Heart right ventricle (tissue), 16 donors: ENCODE results near the gene DNAH8. TPM values are rescaled to one million over a fixed set of nuclear protein-coding genes. Genes with fewer than 3 reads are reported as not detected.

Source experiments
- ATAC-seq, 8 donors: fragments of 200-7000 bp; cut with Tn5 transposase; one replicate each; pipeline ENCODE4 v1.9.1; 2020; ENCODE audit warnings: mild to moderate bottlenecking in 8 of 8, moderate library complexity in 8 of 8, moderate number of reproducible peaks in 1 of 8
- DNase-seq, 2 donors: peaks; one replicate each; pipeline ENCODE4 v3.0.0-alpha.2; 2020
- H3K27ac ChIP-seq, 10 donors: fragments of 200-600 bp; sonication (generic) in 2 of 10; one replicate each; pipeline versions ENCODE4 v1.5.0 to v1.8.0; 2020 to 2022; ENCODE audit warnings: mild to moderate bottlenecking in 3 of 10
- H3K27me3 ChIP-seq, 7 donors: fragments of 200-600 bp; one replicate each; pipeline ENCODE4 v1.8.0; 2021 to 2022; ENCODE audit warnings: mild to moderate bottlenecking in 2 of 7
- H3K36me3 ChIP-seq, 9 donors: fragments of 200-600 bp; sonication (generic) in 1 of 9; one replicate each; pipeline versions ENCODE4 v1.5.0 to v1.8.0; 2020 to 2022; ENCODE audit warnings: mild to moderate bottlenecking in 2 of 9
- H3K4me1 ChIP-seq, 9 donors: fragments of 200-600 bp; sonication (generic) in 1 of 9; one replicate each; pipeline versions ENCODE4 v1.5.0 to v1.8.0; 2020 to 2022; ENCODE audit warnings: mild to moderate bottlenecking in 4 of 9
- H3K4me3 ChIP-seq, 10 donors: fragments of 200-600 bp; sonication (generic) in 2 of 10; one replicate each; pipeline versions ENCODE4 v1.5.0 to v1.8.0; 2020 to 2022; ENCODE audit warnings: mild to moderate bottlenecking in 7 of 10, moderate library complexity in 2 of 10
- H3K9me3 ChIP-seq, 11 donors: fragments of 200-600 bp in 10 of 11; sonication (generic) in 2 of 11; one replicate each; pipeline versions ENCODE4 v1.5.0 to v1.8.0; 2013 to 2022; ENCODE audit warnings: mild to moderate bottlenecking in 2 of 11, control low read depth in 1 of 11, moderate library complexity in 1 of 11
- WGBS, 2 donors: extraction: QIAGEN DNeasy Blood & Tissue Kit; methylation state at CpG; one replicate each; pipeline ENCODE4 v1.1.7; 2013; ENCODE audit warnings: inconsistent platforms in 1 of 2; 5-methylcytosine and 5-hydroxymethylcytosine counted together
- intact Hi-C, 10 donors: fragments of 100-400 bp; cut with DNase I; formaldehyde crosslinking; loops; one replicate each; pipeline versions ENCODE4 v1.11.1 to v1.14.2; 2022
- polyA plus RNA-seq, 2 donors: library from polyadenylated mRNA; stranded (reverse); fragments of 200-250 nt; gene quantifications; one replicate each; pipeline ENCODE4 v1.2.3, GENCODE V29; 2013
- total RNA-seq, 10 donors: library from RNA; stranded (reverse); fragmentation: NEBNext Ultra II Directional in 3 of 10; extraction: Animal tissue kit (Norgen Biotek cat#: 25700) in 3 of 10; gene quantifications; one replicate each; pipeline versions ENCODE4 v1.2.1 to v1.2.4, GENCODE V29; 2021 to 2023
- TF ChIP-seq, protein P1 (sequence below), 9 donors: fragments of 200-600 bp; sonication (generic) in 2 of 9; IDR thresholded peaks; one replicate each; pipeline versions ENCODE4 v1.5.0 to v1.8.0; 2021 to 2022; ENCODE audit warnings: antibody characterized with exemption in 9 of 9, mild to moderate bottlenecking in 5 of 9, moderate library complexity in 1 of 9
- donor health status: Arrhythmogenic right ventricular cardiomyopathy.
- donor health status: ischemic (EF 13 %, LVEDD 7.1; RV severe dilation, severe dysfunction).
- donor health status: healthy with polysubstance abuse.
- donor health status: DM: no; HTN: yes; CAD: no.
- donor health status: DM: no; HTN: no; CAD: no.
- donor health status: ischemic (EF 25% LVEDD 6.9; RV normal size, moderate dysfunction).
- donor health status: ischemic (EF 25% LVEDD 5.7; RV mildly dilated, moderate dysfunction).
- donor health status: healthy.
- donor health status: DM: yes; HTN: yes; CAD: no.
- donor health status: Ischemic cardiomyopathy.
- donor health status: ischemic (EF 35%, LVEDD 5.7; RV mildly dilated, moderate dysfunction).
- donor health status: nonischemic (EF 11% LVEDD 7.7; RV severe dilation, severe dysfunction).
- donor health status: DM: yes; HTN: yes; CAD: no.
- donor health status: PGD.
- donor health status: ischemic (EF 29% LVEDD 5.4; RV normal size, mild dysfunction).
- donor health status: nonischemic (EF 23%, LVEDD 6.1; RV moderate dilation, normal function).

DNAH8 gene
- total and polyA plus RNA-seq, 12 donors, result 0.02 to 0.09 (median 0.03) TPM; not detected in 8

- intact Hi-C loops, result loop anchor here in 1 of 10 donors (5.0 kb wide), 1 partner anchor 338 kb away; no protein-coding TSS in a partner anchor
- H3K4me1 ChIP-seq, result no peaks in the 10 kb centered on the region
- DNase-seq (no peak), ATAC-seq (no peak)
- TF ChIP-seq, protein P1, sequence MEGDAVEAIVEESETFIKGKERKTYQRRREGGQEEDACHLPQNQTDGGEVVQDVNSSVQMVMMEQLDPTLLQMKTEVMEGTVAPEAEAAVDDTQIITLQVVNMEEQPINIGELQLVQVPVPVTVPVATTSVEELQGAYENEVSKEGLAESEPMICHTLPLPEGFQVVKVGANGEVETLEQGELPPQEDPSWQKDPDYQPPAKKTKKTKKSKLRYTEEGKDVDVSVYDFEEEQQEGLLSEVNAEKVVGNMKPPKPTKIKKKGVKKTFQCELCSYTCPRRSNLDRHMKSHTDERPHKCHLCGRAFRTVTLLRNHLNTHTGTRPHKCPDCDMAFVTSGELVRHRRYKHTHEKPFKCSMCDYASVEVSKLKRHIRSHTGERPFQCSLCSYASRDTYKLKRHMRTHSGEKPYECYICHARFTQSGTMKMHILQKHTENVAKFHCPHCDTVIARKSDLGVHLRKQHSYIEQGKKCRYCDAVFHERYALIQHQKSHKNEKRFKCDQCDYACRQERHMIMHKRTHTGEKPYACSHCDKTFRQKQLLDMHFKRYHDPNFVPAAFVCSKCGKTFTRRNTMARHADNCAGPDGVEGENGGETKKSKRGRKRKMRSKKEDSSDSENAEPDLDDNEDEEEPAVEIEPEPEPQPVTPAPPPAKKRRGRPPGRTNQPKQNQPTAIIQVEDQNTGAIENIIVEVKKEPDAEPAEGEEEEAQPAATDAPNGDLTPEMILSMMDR (IDR thresholded peaks at IDR 0.05), result no peak
- H3K4me3 ChIP-seq, result no peak overlapping the region
- no peak overlapping the region for H3K27ac ChIP-seq
- H3K9me3 ChIP-seq, result no peaks in the 10 kb centered on the region
- H3K27me3 ChIP-seq, result peaks cover 0 to 31% (median 8%) of the 10 kb centered on the region in 7 donors
- WGBS, 2 donors, result 76 to 93% methylated on average over 1 of the region's 1 CpG
- no peaks in the 10 kb centered on the region for H3K36me3 ChIP-seq
Measured at GRCh38 chr6:38944655-38945279, 229.7 kb downstream of the DNAH8 start.

DNA sequence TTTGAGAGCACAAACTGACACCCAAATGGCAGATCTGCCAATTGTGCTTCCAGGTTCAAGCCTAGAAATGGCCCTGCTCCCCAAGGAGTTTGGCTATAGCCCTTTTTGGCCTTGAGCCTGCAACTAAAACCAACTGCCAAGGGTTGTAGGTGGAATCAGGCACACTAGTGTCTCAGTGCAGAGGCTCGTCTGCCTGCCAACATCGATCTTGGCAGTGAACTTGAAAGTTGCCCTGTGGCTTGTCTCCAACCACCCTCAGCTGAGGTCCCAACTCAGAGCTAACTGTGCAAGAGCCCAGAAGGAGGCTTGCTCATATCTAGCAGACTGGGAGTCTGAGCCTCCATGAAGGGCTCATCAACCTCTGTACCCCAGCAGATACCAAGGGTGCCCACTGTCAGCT is 240.8 kb downstream of the DNAH8 start:
- H3K27ac ChIP-seq, result no peak overlapping the region
- no peaks in the 10 kb centered on the region for H3K36me3 ChIP-seq
- 51 to 59% methylated on average over 2 of the region's 2 CpGs for WGBS, 2 donors
- peaks cover 0 to 24% (median 2%) of the 10 kb centered on the region in 7 donors for H3K27me3 ChIP-seq
- DNase-seq (no peak), ATAC-seq (peak in 1 of 8 donors; percentile 58)
- peaks cover 0 to 10% (median 0%) of the 10 kb centered on the region in 11 donors for H3K9me3 ChIP-seq
- no peak overlapping the region for H3K4me3 ChIP-seq
- TF ChIP-seq, protein P1 (IDR thresholded peaks at IDR 0.05), result no peak
- H3K4me1 ChIP-seq, result no peaks in the 10 kb centered on the region
- intact Hi-C loops, result no loop called here

DNA sequence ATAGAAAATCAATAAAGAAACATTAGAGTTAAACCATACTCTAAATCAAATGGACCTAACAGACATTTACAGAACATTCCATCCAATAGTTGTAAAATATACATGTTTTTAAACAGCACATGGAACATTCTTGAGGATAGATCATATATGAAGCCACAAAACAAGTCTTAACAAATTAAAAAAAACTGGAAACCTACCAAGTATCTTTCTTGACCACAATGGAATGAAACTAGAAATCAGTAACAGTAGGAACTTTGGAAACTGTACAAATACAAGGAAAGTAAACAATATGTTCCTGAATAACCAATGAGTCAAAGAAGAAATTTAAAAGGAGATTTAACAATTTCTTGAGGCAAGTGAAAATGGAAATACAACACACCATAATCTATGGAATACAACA is 242.3 kb downstream of the DNAH8 start:
- intact Hi-C loops, result no loop called here
- DNase-seq (no peak), ATAC-seq (no peak)
- peaks cover 0 to 17% (median 2%) of the 10 kb centered on the region in 7 donors for H3K27me3 ChIP-seq
- TF ChIP-seq, protein P1 (IDR thresholded peaks at IDR 0.05), result no peak
- no peaks in the 10 kb centered on the region for H3K36me3 ChIP-seq
- H3K4me3 ChIP-seq, result no peak overlapping the region
- no peak overlapping the region for H3K27ac ChIP-seq
- peaks cover 0 to 10% (median 0%) of the 10 kb centered on the region in 11 donors for H3K9me3 ChIP-seq
- no peaks in the 10 kb centered on the region for H3K4me1 ChIP-seq

DNA sequence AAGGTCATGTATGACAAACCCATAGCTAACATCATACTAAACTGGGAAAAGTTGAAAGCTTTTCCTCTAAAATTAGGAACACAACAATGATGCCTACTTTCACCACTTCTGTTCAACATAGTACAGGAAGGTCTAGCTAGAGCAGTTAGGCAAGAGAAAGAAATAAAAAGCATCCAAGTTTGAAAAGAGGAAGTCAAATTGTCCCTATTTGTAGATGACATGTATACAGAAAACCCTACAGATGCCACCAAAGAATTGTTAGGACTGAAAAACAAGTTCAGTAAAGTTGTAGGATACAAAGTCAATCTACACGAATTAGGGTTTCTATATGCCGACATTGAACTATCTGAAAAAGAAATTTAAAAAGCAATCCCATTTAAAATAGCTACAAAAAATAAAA is 244.0 kb downstream of the DNAH8 start:
- ATAC-seq (no peak), DNase-seq (no peak)
- H3K4me3 ChIP-seq, result no peak overlapping the region
- 80 to 81% methylated on average over 2 of the region's 2 CpGs for WGBS, 2 donors
- no peaks in the 10 kb centered on the region for H3K4me1 ChIP-seq
- H3K27me3 ChIP-seq, result peaks cover 0 to 6% (median 0%) of the 10 kb centered on the region in 7 donors
- intact Hi-C loops, result no loop called here
- TF ChIP-seq, protein P1 (IDR thresholded peaks at IDR 0.05), result no peak
- H3K9me3 ChIP-seq, result peaks cover 0 to 10% (median 0%) of the 10 kb centered on the region in 11 donors
- no peaks in the 10 kb centered on the region for H3K36me3 ChIP-seq
- H3K27ac ChIP-seq, result no peak overlapping the region
